H9 (cell line): ENCODE data around the gene FAM184A. TPM values are rescaled to one million over a fixed set of nuclear protein-coding genes. Genes with fewer than 3 reads are reported as not detected.

Experiments
- DNase-seq: peaks from one replicate; pipeline ENCODE4 v3.0.0-alpha.2; 2017
- H2AFZ ChIP-seq: one replicate; pipeline ENCODE4 v1.6.1; 2013; ENCODE audit warnings: mild to moderate bottlenecking, low read length, control low read depth, moderate library complexity
- H2AK5ac ChIP-seq: 2 replicates; pipeline ENCODE4 v1.6.1; 2013; ENCODE audit warnings: low read length, control low read depth, mixed read lengths; ENCODE audit not compliant: insufficient read length
- H2BK120ac ChIP-seq: one replicate; pipeline ENCODE4 v1.6.1; 2013; ENCODE audit warnings: low read depth, mild to moderate bottlenecking, low read length, control low read depth, inconsistent platforms; ENCODE audit not compliant: poor library complexity, severe bottlenecking
- H2BK12ac ChIP-seq: 2 replicates; pipeline ENCODE4 v1.6.1; 2013; ENCODE audit warnings: low read length, control low read depth, mixed read lengths, low read depth; ENCODE audit not compliant: insufficient read length
- H2BK15ac ChIP-seq: 2 replicates; pipeline ENCODE4 v1.6.1; 2013; ENCODE audit warnings: low read depth, low read length, control low read depth
- H2BK20ac ChIP-seq: one replicate; pipeline ENCODE4 v1.6.1; 2013; ENCODE audit warnings: low read depth, mild to moderate bottlenecking, low read length, control low read depth, inconsistent platforms; ENCODE audit not compliant: poor library complexity, severe bottlenecking
- H2BK5ac ChIP-seq: 2 replicates; pipeline ENCODE4 v1.6.1; 2013; ENCODE audit warnings: low read length, control low read depth, mixed read lengths; ENCODE audit not compliant: insufficient read length
- H3K14ac ChIP-seq: 2 replicates; pipeline ENCODE4 v1.6.1; 2013; ENCODE audit warnings: low read length, control low read depth; ENCODE audit not compliant: insufficient read depth
- H3K18ac ChIP-seq: 2 replicates; pipeline ENCODE4 v1.6.1; 2013; ENCODE audit warnings: low read depth, mild to moderate bottlenecking, mixed read lengths, low read length, control low read depth; ENCODE audit not compliant: insufficient read length
- H3K23ac ChIP-seq: 2 replicates; pipeline ENCODE4 v1.6.1; 2013; ENCODE audit warnings: low read length, control low read depth, mixed read lengths, low read depth; ENCODE audit not compliant: insufficient read length
- H3K23me2 ChIP-seq: 2 replicates; pipeline ENCODE4 v1.6.1; 2013; ENCODE audit warnings: low read depth, mild to moderate bottlenecking, mixed read lengths, low read length, control low read depth; ENCODE audit not compliant: insufficient read length, poor library complexity, severe bottlenecking
- H3K27ac ChIP-seq: 2 replicates; pipeline ENCODE4 v1.5.1; 2013; ENCODE audit warnings: low read length, control low read depth, mixed read lengths, low read depth; ENCODE audit not compliant: insufficient read length
- H3K27me3 ChIP-seq: 2 replicates; pipeline ENCODE4 v1.6.1; 2013; ENCODE audit warnings: low read length, control low read depth, inconsistent platforms; ENCODE audit not compliant: insufficient read depth
- H3K4ac ChIP-seq: 2 replicates; pipeline ENCODE4 v1.6.1; 2013; ENCODE audit warnings: low read depth, mild to moderate bottlenecking, control low read depth, inconsistent platforms, low read length, moderate library complexity
- H3K4me1 ChIP-seq: 2 replicates; pipeline ENCODE4 v1.6.1; 2013; ENCODE audit warnings: low read length, control low read depth, inconsistent platforms; ENCODE audit not compliant: insufficient read depth
- H3K4me2 ChIP-seq: 2 replicates; pipeline ENCODE4 v1.6.1; 2013; ENCODE audit warnings: low read length, control low read depth, mixed read lengths; ENCODE audit not compliant: insufficient read length, insufficient read depth
- H3K56ac ChIP-seq: 2 replicates; pipeline ENCODE4 v1.6.1; 2013; ENCODE audit warnings: low read depth, mild to moderate bottlenecking, mixed read lengths, low read length, control low read depth; ENCODE audit not compliant: insufficient read length
- H3K79me1 ChIP-seq: 2 replicates; pipeline ENCODE4 v1.6.1; 2013; ENCODE audit warnings: low read depth, mild to moderate bottlenecking, moderate library complexity, low read length, control low read depth, inconsistent platforms; ENCODE audit not compliant: insufficient read depth, poor library complexity, severe bottlenecking
- H3K79me2 ChIP-seq: 2 replicates; pipeline ENCODE4 v1.6.1; 2013; ENCODE audit warnings: low read length, control low read depth, inconsistent platforms; ENCODE audit not compliant: insufficient read depth
- H3K9ac ChIP-seq: 2 replicates; pipeline ENCODE4 v1.6.1; 2013; ENCODE audit warnings: low read length, control low read depth, mixed read lengths; ENCODE audit not compliant: insufficient read length; ENCODE audit errors: extremely low read depth
- H3K9me3 ChIP-seq: one replicate; pipeline ENCODE4 v1.6.1; 2013; ENCODE audit warnings: low read depth, low read length, inconsistent platforms; ENCODE audit not compliant: control insufficient read depth
- H3T11ph ChIP-seq: one replicate; pipeline ENCODE4 v1.6.1; 2013; ENCODE audit warnings: mild to moderate bottlenecking, low read length, control low read depth, inconsistent platforms
- H4K20me1 ChIP-seq: one replicate; pipeline ENCODE4 v1.6.1; 2013; ENCODE audit not compliant: control insufficient read depth, insufficient read length, insufficient read depth
- H4K5ac ChIP-seq: 2 replicates; pipeline ENCODE4 v1.6.1; 2013; ENCODE audit warnings: low read depth, mild to moderate bottlenecking, mixed read lengths, low read length, control low read depth; ENCODE audit not compliant: insufficient read length
- H4K8ac ChIP-seq: replicated peaks from 2 replicates; pipeline ENCODE4 v1.6.1; 2013; ENCODE audit warnings: low read length, control low read depth, mixed read lengths, low read depth; ENCODE audit not compliant: insufficient read length
- H4K91ac ChIP-seq: 2 replicates; pipeline ENCODE4 v1.6.1; 2013; ENCODE audit warnings: low read depth, mild to moderate bottlenecking, moderate library complexity, mixed read lengths, low read length, control low read depth; ENCODE audit not compliant: insufficient read length
- H3K27ac Mint-ChIP-seq, 3 experiments: 2 replicates in 2 of 3; 3 replicates in 1 of 3; pipeline ENCODE4 v1.8.0; 2020 to 2021; ENCODE audit warnings: mixed read lengths in 3 of 3, mild to moderate bottlenecking in 1 of 3, moderate library complexity in 1 of 3
- H3K27me3 Mint-ChIP-seq: 2 replicates; pipeline ENCODE4 v1.8.0; 2021; ENCODE audit warnings: low read depth, mild to moderate bottlenecking, moderate library complexity, mixed read lengths
- H3K36me3 Mint-ChIP-seq, 3 experiments: 2 replicates in 2 of 3; 3 replicates in 1 of 3; pipeline ENCODE4 v1.8.0; 2020 to 2021; ENCODE audit warnings: low read depth in 3 of 3, mixed read lengths in 3 of 3; ENCODE audit not compliant: insufficient read depth in 1 of 3
- H3K4me1 Mint-ChIP-seq, 2 experiments: 2 replicates each; pipeline ENCODE4 v1.8.0; 2020; ENCODE audit warnings: mixed read lengths in 2 of 2
- H3K4me3 Mint-ChIP-seq, 2 experiments: 2 replicates in 1 of 2; 3 replicates in 1 of 2; pipeline ENCODE4 v1.8.0; 2020 to 2021; ENCODE audit warnings: mild to moderate bottlenecking in 2 of 2, mixed read lengths in 2 of 2, moderate library complexity in 1 of 2
- H3K9me3 Mint-ChIP-seq, 2 experiments: 2 replicates in 1 of 2; 3 replicates in 1 of 2; pipeline ENCODE4 v1.8.0; 2020; ENCODE audit warnings: mild to moderate bottlenecking in 2 of 2, mixed read lengths in 2 of 2, moderate library complexity in 1 of 2
- CTCF ChIP-seq: fragments of 200-600 bp; sonication (generic); conservative IDR thresholded peaks from 3 replicates; pipeline ENCODE4 v1.8.0; 2021; ENCODE audit warnings: antibody characterized with exemption, mild to moderate bottlenecking
- WGBS: extraction: QIAGEN DNeasy Blood & Tissue Kit; methylation state at CpG from one replicate; pipeline ENCODE4 v1.1.7; 2013; ENCODE audit warnings: missing lambda C conversion rate, low lambda C conversion rate, mixed read lengths; ENCODE audit not compliant: insufficient read length; ENCODE audit errors: extremely low coverage; 5-methylcytosine and 5-hydroxymethylcytosine counted together
- total RNA-seq: library from RNA; stranded (reverse); gene quantifications from 2 replicates; pipeline ENCODE4 v1.2.1, GENCODE V29; 2021

Gene FAM184A
- total RNA-seq, 1 experiment from 2014 or later: 11.4 TPM

GRCh38 chr6:118935331-118935668 lies 143.2 kb downstream of the FAM184A start:
- no peak for TF ChIP-seq CTCF
- peak overlapping the region; percentile 86 to 95 for H3K4me3 Mint-ChIP-seq
- peaks cover 18 to 19% of the 10 kb centered on the region in 2 experiments for H3K4me1 Mint-ChIP-seq
- Histone ChIP-seq H3K23me2 (peaks cover 4% of the 10 kb centered on the region), H3K79me1 (no peaks in the 10 kb centered on the region), H3K18ac (no peak overlapping the region), H3K14ac (no peak overlapping the region), H3K79me2 (no peaks in the 10 kb centered on the region; the same call in 1 of the 2 replicates), H2BK5ac (no peak overlapping the region), H2BK20ac (no peak overlapping the region), H3K4ac (no peak overlapping the region), H2BK120ac (no peak overlapping the region), H4K91ac (no peak overlapping the region), H4K8ac (no peak overlapping the region), H4K20me1 (no peaks in the 10 kb centered on the region), H3K9me3 (no peaks in the 10 kb centered on the region), H3T11ph (no peak overlapping the region), H3K27ac (no peak overlapping the region), H3K27me3 (no peaks in the 10 kb centered on the region), H3K4me2 (peak overlapping the region; percentile 87), H3K56ac (no peak overlapping the region), H2AFZ (no peak overlapping the region), H4K5ac (no peak overlapping the region), H3K23ac (no peak overlapping the region), H2BK12ac (no peak overlapping the region), H3K4me1 (no peaks in the 10 kb centered on the region), H2BK15ac (no peak overlapping the region), H2AK5ac (no peak overlapping the region), H3K9ac (peak overlapping the region; percentile 64)
- peak overlapping the region; percentile 34 to 98 (median 97); a peak in 6 of 7 replicates for H3K27ac Mint-ChIP-seq
- DNase-seq: no peak
- H3K36me3 Mint-ChIP-seq: peaks cover 36 to 69% (median 37%) of the 10 kb centered on the region in 3 experiments
- no CpG with 5 or more reads among the region's 1 CpG for WGBS
- H3K27me3 Mint-ChIP-seq: no peaks in the 10 kb centered on the region
- H3K9me3 Mint-ChIP-seq: peaks cover 22% of the 10 kb centered on the region in 2 experiments
